SK-N-SH (cell line): ENCODE data around the gene STAP2. TPM values are rescaled to one million over a fixed set of nuclear protein-coding genes. Genes with fewer than 3 reads are reported as not detected.

ENCODE experiments used
- CTCF ChIA-PET: fragments of 300-600, 350-600 bp; formaldehyde crosslinking; extraction: SDS; loops from one replicate; lab custom pipeline; 2021; lab: Yijun Ruan, JAX
- POLR2A ChIA-PET: fragments of 350-600 bp; sonication (Branson Sonifier 250); formaldehyde crosslinking; extraction: SDS; loops from one replicate; lab custom pipeline; 2020; ENCODE audit warnings: antibody characterized with exemption, inconsistent platforms; lab: Yijun Ruan, JAX
- DNase-seq: peaks from one replicate; pipeline ENCODE4 v3.0.0; 2012
- H2AFZ ChIP-seq: fragments of 200-600 bp; sonication (generic); 2 replicates; pipeline ENCODE4 v1.8.1; 2016; ENCODE audit warnings: antibody characterized with exemption, mild to moderate bottlenecking, low read depth
- H3F3A ChIP-seq: fragments of 200-600 bp; sonication (generic); replicated peaks from 2 replicates; pipeline ENCODE3; 2016; ENCODE audit warnings: antibody characterized with exemption, mild to moderate bottlenecking; ENCODE audit not compliant: insufficient read depth
- H3K27ac ChIP-seq, 2 experiments: fragments of 200-500 bp in 1 of 2; fragments of 200-600 bp in 1 of 2; sonication (Bioruptor generic) in 1 of 2; sonication (generic), shearing (Covaris generic) in 1 of 2; 2 replicates each; pipeline versions ENCODE4 v1.5.1 to v1.6.1; 2014 to 2016; ENCODE audit warnings: low read depth in 2 of 2, inconsistent platforms in 1 of 2, low read length in 1 of 2, mild to moderate bottlenecking in 1 of 2, mixed read lengths in 1 of 2
- H3K27me3 ChIP-seq: fragments of 200-600 bp; sonication (generic), shearing (Covaris generic); 2 replicates; pipeline ENCODE4 v1.6.1; 2016; ENCODE audit warnings: mixed run types; ENCODE audit not compliant: insufficient read depth
- H3K36me3 ChIP-seq, 2 experiments: fragments of 200-500 bp in 1 of 2; fragments of 200-600 bp in 1 of 2; sonication (Bioruptor generic) in 1 of 2; sonication (generic) in 1 of 2; replicated peaks in 1 of 2; 2 replicates each; pipeline versions ENCODE3 to v1.5.1; 2014 to 2016; ENCODE audit warnings: low read length in 1 of 2, mild to moderate bottlenecking in 1 of 2; ENCODE audit not compliant: insufficient read depth in 2 of 2, control insufficient read depth in 1 of 2
- H3K4me1 ChIP-seq, 2 experiments: fragments of 200-500 bp in 1 of 2; fragments of 200-600 bp in 1 of 2; sonication (Bioruptor generic) in 1 of 2; sonication (generic), shearing (Covaris generic) in 1 of 2; 2 replicates each; pipeline versions ENCODE4 v1.5.1 to v1.6.1; 2014 to 2016; ENCODE audit warnings: low read depth in 1 of 2, low read length in 1 of 2, mixed run types in 1 of 2; ENCODE audit not compliant: insufficient read depth in 2 of 2, control insufficient read depth in 1 of 2
- H3K4me2 ChIP-seq: fragments of 200-600 bp; sonication (generic), shearing (Covaris generic); 2 replicates; pipeline ENCODE4 v1.6.1; 2017; ENCODE audit warnings: mixed run types
- H3K4me3 ChIP-seq, 2 experiments: fragments of 200-500 bp in 1 of 2; fragments of 200-600 bp in 1 of 2; sonication (Bioruptor generic) in 1 of 2; sonication (generic), shearing (Covaris generic) in 1 of 2; 2 replicates each; pipeline versions ENCODE4 v1.5.1 to v1.8.1; 2014 to 2016; ENCODE audit warnings: low read depth in 2 of 2, inconsistent platforms in 1 of 2, low read length in 1 of 2, mild to moderate bottlenecking in 1 of 2, mixed read lengths in 1 of 2, moderate library complexity in 1 of 2
- H3K79me2 ChIP-seq: fragments of 200-600 bp; sonication (generic); 2 replicates; pipeline ENCODE4 v1.8.1; 2017; ENCODE audit warnings: mild to moderate bottlenecking; ENCODE audit not compliant: insufficient read depth
- H3K9ac ChIP-seq: fragments of 200-600 bp; sonication (generic); 2 replicates; pipeline ENCODE4 v1.6.1; 2017; ENCODE audit warnings: mixed run types
- H3K9me2 ChIP-seq: fragments of 200-600 bp; sonication (generic); 2 replicates; pipeline ENCODE4 v1.6.1; 2017; ENCODE audit warnings: mixed run types
- H3K9me3 ChIP-seq: fragments of 200-600 bp; sonication (generic); 2 replicates; pipeline ENCODE4 v1.6.1; 2017; ENCODE audit warnings: mixed run types, mild to moderate bottlenecking, moderate library complexity
- H4K20me1 ChIP-seq: fragments of 200-600 bp; sonication (generic); 2 replicates; pipeline ENCODE4 v1.6.1; 2017; ENCODE audit warnings: mild to moderate bottlenecking, mixed run types; ENCODE audit not compliant: insufficient read depth
- CTCF ChIP-seq: fragments of 200-600 bp; sonication (generic); IDR thresholded peaks from 2 replicates; pipeline ENCODE4 v1.6.1; 2017; ENCODE audit warnings: antibody characterized with exemption, mild to moderate bottlenecking, moderate library complexity
- ELF1 ChIP-seq: IDR thresholded peaks from 2 replicates; pipeline ENCODE4 v1.4.0; 2012
- FOXJ3 ChIP-seq: sonication (generic); formaldehyde crosslinking; IDR thresholded peaks from 2 replicates; pipeline ENCODE4 v1.5.1; 2020; ENCODE audit warnings: mild to moderate bottlenecking, missing genetic modification reagents
- FOXM1 ChIP-seq: IDR thresholded peaks from 2 replicates; pipeline ENCODE4 v1.4.0; 2012; ENCODE audit warnings: low read depth, mild to moderate bottlenecking
- GATA2 ChIP-seq: sonication (generic); formaldehyde crosslinking; IDR thresholded peaks from 2 replicates; pipeline ENCODE4 v1.5.0; 2020; ENCODE audit warnings: mild to moderate bottlenecking, missing genetic modification reagents
- IRF3 ChIP-seq: fragments of 150-350 bp; IDR thresholded peaks from 2 replicates; pipeline ENCODE4 v1.6.1; 2016; ENCODE audit warnings: mild to moderate bottlenecking, low read depth, low read length
- MAX ChIP-seq: IDR thresholded peaks from 2 replicates; pipeline ENCODE4 v1.4.0; 2012; ENCODE audit warnings: low read depth
- NRF1 ChIP-seq: IDR thresholded peaks from 2 replicates; pipeline ENCODE4 v1.6.1; 2012; ENCODE audit warnings: low read depth, mild to moderate bottlenecking, low read length
- POLR2AphosphoS5 ChIP-seq: IDR thresholded peaks from 2 replicates; pipeline ENCODE4 v1.6.1; 2012; ENCODE audit warnings: low read depth, low read length
- REST ChIP-seq: IDR thresholded peaks from 2 replicates; pipeline ENCODE4 v1.6.1; 2012; ENCODE audit warnings: mild to moderate bottlenecking, low read depth, low read length, moderate library complexity
- SIN3A ChIP-seq: IDR thresholded peaks from 2 replicates; pipeline ENCODE4 v1.6.1; 2012; ENCODE audit warnings: low read depth, mild to moderate bottlenecking, low read length, moderate library complexity, borderline replicate concordance
- TAF1 ChIP-seq: IDR thresholded peaks from 2 replicates; pipeline ENCODE4 v1.6.1; 2012; ENCODE audit warnings: low read depth, mild to moderate bottlenecking, low read length, moderate library complexity, borderline replicate concordance
- TEAD4 ChIP-seq: IDR thresholded peaks from 2 replicates; pipeline ENCODE4 v1.4.0; 2012; ENCODE audit warnings: mild to moderate bottlenecking, borderline replicate concordance; ENCODE audit not compliant: insufficient read depth
- YY1 ChIP-seq: IDR thresholded peaks from 2 replicates; pipeline ENCODE4 v1.4.0; 2012; ENCODE audit warnings: low read depth, mild to moderate bottlenecking
- ZBTB33 ChIP-seq: IDR thresholded peaks from 2 replicates; pipeline ENCODE4 v1.4.0; 2012; ENCODE audit warnings: low read depth, borderline replicate concordance
- WGBS: methylation state at CpG from one replicate; pipeline ENCODE4 v1.1.6; 2017; ENCODE audit warnings: low lambda C conversion rate; 5-methylcytosine and 5-hydroxymethylcytosine counted together
- polyA plus RNA-seq, 3 experiments: library from polyadenylated mRNA; depleted of rRNA; stranded (reverse); fragments of >200 nt; gene quantifications; 2 replicates each; pipeline ENCODE4 v1.2.3, GENCODE V29; 2012

Gene STAP2
- polyA plus RNA-seq, 1 of the 3 experiments (the other 2 are of a cell fraction): 7.6 TPM

GRCh38 chr19:4319067-4319718 lies 19.4 kb downstream of the STAP2 start:
- ChIA-PET CTCF (interaction anchor here (0.6 to 2.4 kb wide), 4 partner anchors 33 to 104 kb away, joined by 3 to 13 read pairs (median 6); no protein-coding TSS in a partner anchor), POLR2A (interaction anchor here (0.6 kb wide), 1 partner anchor 85 kb away, joined by 3 read pairs; no protein-coding TSS in a partner anchor)
- 97% methylated on average over 2 of the region's 2 CpGs for WGBS
- H3K9me3 ChIP-seq: no peaks in the 10 kb centered on the region
- H3K9me2 ChIP-seq: no peaks in the 10 kb centered on the region
- peaks cover 10 to 16% of the 10 kb centered on the region in 2 experiments for H3K36me3 ChIP-seq
- H3K27ac ChIP-seq: no peak overlapping the region
- no peak overlapping the region for H3K4me3 ChIP-seq
- H3K79me2 ChIP-seq: no peaks in the 10 kb centered on the region
- no peaks in the 10 kb centered on the region for H3F3A ChIP-seq
- no peaks in the 10 kb centered on the region for H4K20me1 ChIP-seq
- no peak overlapping the region for H3K9ac ChIP-seq
- H3K27me3 ChIP-seq: no peaks in the 10 kb centered on the region
- no peak overlapping the region for H2AFZ ChIP-seq
- TF ChIP-seq ZBTB33 (no peak), YY1 (no peak), NRF1 (no peak), IRF3 (no peak), FOXJ3 (CRISPR knock-in tag) (no peak), FOXM1 (no peak), TEAD4 (no peak), CTCF (no peak), REST (no peak), ELF1 (no peak), POLR2AphosphoS5 (no peak), MAX (no peak), GATA2 (CRISPR knock-in tag) (no peak), TAF1 (no peak), SIN3A (no peak)
- H3K4me1 ChIP-seq: no peaks in the 10 kb centered on the region
- peak; percentile 2 for DNase-seq
- no peak overlapping the region for H3K4me2 ChIP-seq
